ENCODE data around the gene CHD6.

The CHD6 gene

DNA sequence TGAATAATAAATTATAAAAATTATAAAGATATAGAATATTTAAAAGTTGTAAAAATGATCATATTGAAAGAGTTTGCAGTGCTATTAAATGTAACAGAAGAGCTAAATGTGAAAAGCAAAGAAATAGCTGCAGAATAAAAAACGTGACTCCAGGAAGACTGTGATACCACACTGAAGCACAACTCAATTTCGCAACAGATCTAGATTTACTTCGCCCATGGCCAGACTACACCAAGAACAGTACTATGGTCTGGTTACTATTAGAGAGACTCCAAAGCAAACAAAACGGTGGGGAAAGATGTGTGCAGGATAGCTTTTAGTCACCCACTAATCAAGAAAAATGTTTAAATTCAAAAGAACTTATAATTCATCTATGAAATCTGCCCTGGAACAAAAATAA is 1.9 kb downstream of the CHD6 start:
- DNase-seq (ENCODE audit: low read depth) = no peak
- no peak for TF ChIP-seq CTCF (conservative IDR thresholded peaks at IDR 0.05; ENCODE audit: low read depth, low read length)
- H3K4me3 ChIP-seq (ENCODE audit: low read length) = no peak overlapping the region

DNA sequence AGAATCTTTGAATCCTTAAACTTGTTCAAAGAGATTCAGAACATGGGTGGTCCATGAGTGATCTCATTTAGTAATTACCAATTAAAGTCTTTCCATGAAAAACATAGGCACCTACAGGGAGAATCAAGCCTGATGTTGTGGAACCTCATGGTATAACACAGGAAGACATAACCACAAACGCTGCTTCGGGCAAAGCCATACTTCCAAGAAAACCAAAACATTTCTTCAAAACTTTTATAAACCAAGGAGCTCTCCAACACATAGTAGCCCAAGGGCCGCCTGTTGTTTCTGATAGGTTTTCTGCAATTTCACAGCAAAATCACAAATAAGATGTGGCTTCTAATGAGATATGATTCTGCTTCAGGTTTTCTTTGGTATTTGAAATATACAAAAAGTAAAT is 2.5 kb downstream of the CHD6 start:
- no peak overlapping the region for H3K4me3 ChIP-seq (ENCODE audit: low read length)
- no peak for TF ChIP-seq CTCF (conservative IDR thresholded peaks at IDR 0.05; ENCODE audit: low read depth, low read length)
- no peak for DNase-seq (ENCODE audit: low read depth)

- no peak overlapping the region for H3K4me3 ChIP-seq (ENCODE audit: low read length)
- no peak for TF ChIP-seq CTCF (conservative IDR thresholded peaks at IDR 0.05; ENCODE audit: low read depth, low read length)
- no peak for DNase-seq (ENCODE audit: low read depth)
Measured at GRCh38 chr20:41615110-41615509, 3.1 kb downstream of the CHD6 start.

- no peak overlapping the region for H3K4me3 ChIP-seq (ENCODE audit: low read length)
- TF ChIP-seq CTCF (conservative IDR thresholded peaks at IDR 0.05; ENCODE audit: low read depth, low read length) = no peak
- DNase-seq (ENCODE audit: low read depth) = no peak
Measured at GRCh38 chr20:41613321-41613720, 4.9 kb downstream of the CHD6 start.

DNA sequence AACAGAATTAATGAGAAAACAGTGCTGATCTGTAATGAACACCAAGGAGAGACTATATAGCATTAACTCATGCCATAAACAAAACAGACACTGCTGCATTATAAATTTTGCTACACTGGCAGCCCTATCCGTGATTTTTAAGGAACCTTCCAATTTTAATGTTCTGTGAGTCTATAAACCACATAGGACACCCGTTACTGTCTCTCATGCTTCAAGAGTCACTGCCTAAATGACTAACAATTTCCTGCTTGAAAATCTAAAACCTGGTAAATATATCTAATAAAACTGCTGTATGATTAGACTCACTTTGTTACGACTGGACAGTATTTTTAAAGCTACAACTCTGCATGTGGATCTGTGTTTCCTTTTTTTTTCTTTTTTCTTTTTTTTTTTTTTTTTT is 8.7 kb downstream of the CHD6 start:
- no peak for DNase-seq (ENCODE audit: low read depth)
- H3K4me3 ChIP-seq (ENCODE audit: low read length) = no peak overlapping the region
- TF ChIP-seq CTCF (conservative IDR thresholded peaks at IDR 0.05; ENCODE audit: low read depth, low read length) = no peak

GRCh38 chr20:41608606-41609005 is 9.6 kb downstream of the CHD6 start:
- DNase-seq (ENCODE audit: low read depth) = no peak
- no peak for TF ChIP-seq CTCF (conservative IDR thresholded peaks at IDR 0.05; ENCODE audit: low read depth, low read length)
- H3K4me3 ChIP-seq (ENCODE audit: low read length) = no peak overlapping the region

GRCh38 chr20:41607791-41608190 is 10.4 kb downstream of the CHD6 start:
- no peak for DNase-seq (ENCODE audit: low read depth)
- H3K4me3 ChIP-seq (ENCODE audit: low read length) = no peak overlapping the region
- no peak for TF ChIP-seq CTCF (conservative IDR thresholded peaks at IDR 0.05; ENCODE audit: low read depth, low read length)
